A549 (cell line): Measurements from ENCODE around the gene DNAJB1. TPM values are rescaled to one million over a fixed set of nuclear protein-coding genes. Genes with fewer than 3 reads are reported as not detected.
A peak's percentile ranks its signal among the peaks of the same experiment; 100 is the strongest.

Experiments used
- ATAC-seq, 2 experiments: fragments of 200-7000 bp in 1 of 2; fragments of >200 bp in 1 of 2; cut with Nextera tagmentation in 1 of 2; cut with Tn5 transposase in 1 of 2; 3 replicates each; pipeline versions ENCODE4 v1.8.0 to v1.9.1; 2018 to 2020; ENCODE audit warnings: mild to moderate bottlenecking in 1 of 2, moderate library complexity in 1 of 2
- CTCF ChIA-PET: fragments of 300-600 bp; sonication (Branson Sonifier 250); formaldehyde crosslinking; extraction: SDS; loops from one replicate; lab custom pipeline; 2021; ENCODE audit warnings: antibody characterized with exemption, inconsistent platforms; lab: Yijun Ruan, JAX
- POLR2A ChIA-PET: fragments of 350-600 bp; formaldehyde crosslinking; extraction: SDS; loops from one replicate; lab custom pipeline; 2021; ENCODE audit warnings: antibody characterized with exemption, inconsistent platforms; lab: Yijun Ruan, JAX
- DNase-seq, 2 experiments: peaks; one replicate each; pipeline versions ENCODE4 v3.0.0 to v3.0.0-alpha.2; 2011 to 2016; ENCODE audit warnings: low read depth in 1 of 2, low spot score in 1 of 2
- FAIRE-seq: peaks from 2 replicates; lab custom pipeline; 2011; peaks lifted over from hg19 to GRCh38; lab: Jason Lieb, UNC
- H3K27ac ChIP-seq, 2 experiments: fragments of >200 bp; sonication (Bioruptor Twin); formaldehyde crosslinking; 3 replicates each; pipeline ENCODE4 v1.5.1; 2016 to 2017
- H3K4me1 ChIP-seq: fragments of >200 bp; sonication (Bioruptor Twin); formaldehyde crosslinking; 3 replicates; pipeline ENCODE4 v1.6.1; 2016
- H3K4me2 ChIP-seq: fragments of >200 bp; sonication (Bioruptor Twin); formaldehyde crosslinking; 3 replicates; pipeline ENCODE4 v1.6.1; 2016
- H3K4me3 ChIP-seq: fragments of >200 bp; sonication (Bioruptor Twin); formaldehyde crosslinking; 3 replicates; pipeline ENCODE4 v1.5.1; 2016
- H3K9me3 ChIP-seq: fragments of >200 bp; sonication (Bioruptor Twin); formaldehyde crosslinking; 3 replicates; pipeline ENCODE4 v1.6.1; 2016
- ATOH8 ChIP-seq: fragments of 250-450 bp; sonication (Bioruptor Pico); IDR thresholded peaks from 2 replicates; pipeline ENCODE4 v1.5.0; 2020; ENCODE audit warnings: low read depth, mild to moderate bottlenecking, moderate library complexity
- ESRRA ChIP-seq: fragments of 150-350 bp; IDR thresholded peaks from 2 replicates; pipeline ENCODE4 v1.6.1; 2014; ENCODE audit warnings: mild to moderate bottlenecking, low read length, borderline replicate concordance
- FOXS1 ChIP-seq: fragments of 250-450 bp; sonication (Bioruptor Pico); IDR thresholded peaks from 2 replicates; pipeline ENCODE4 v1.5.0; 2020; ENCODE audit warnings: mild to moderate bottlenecking, moderate library complexity
- HOXB13 ChIP-seq: fragments of 250-450 bp; sonication (Bioruptor Pico); IDR thresholded peaks from 2 replicates; pipeline ENCODE4 v1.5.0; 2020; ENCODE audit warnings: low read depth, mild to moderate bottlenecking, moderate library complexity
- HOXB5 ChIP-seq: fragments of 250-450 bp; sonication (Bioruptor Pico); IDR thresholded peaks from 2 replicates; pipeline ENCODE4 v1.5.0; 2020; ENCODE audit warnings: mild to moderate bottlenecking, moderate library complexity
- JUNB ChIP-seq: fragments of >200 bp; sonication (Bioruptor Twin); formaldehyde crosslinking; IDR thresholded peaks from 2 replicates; pipeline ENCODE4 v1.6.1; 2016
- MAFK ChIP-seq: fragments of 450-650 bp; IDR thresholded peaks from 2 replicates; pipeline ENCODE4 v1.6.1; 2014; ENCODE audit not compliant: partially characterized antibody
- MAX ChIP-seq: IDR thresholded peaks from 2 replicates; pipeline ENCODE4 v1.6.1; 2012
- NR3C1 ChIP-seq: fragments of >200 bp; sonication (Bioruptor Twin); formaldehyde crosslinking; IDR thresholded peaks from 3 replicates; pipeline ENCODE4 v1.6.1; 2017
- PBX3 ChIP-seq: IDR thresholded peaks from 2 replicates; pipeline ENCODE4 v1.6.1; 2012
- PHF8 ChIP-seq: fragments of 200-600 bp; sonication (generic); IDR thresholded peaks from 2 replicates; pipeline ENCODE4 v1.6.1; 2016; ENCODE audit warnings: low read depth, mild to moderate bottlenecking, antibody characterized with exemption, moderate library complexity, borderline replicate concordance
- RAD21 ChIP-seq, 2 experiments: fragments of >200 bp in 1 of 2; sonication (Bioruptor Twin) in 1 of 2; formaldehyde crosslinking in 1 of 2; IDR thresholded peaks in 1 of 2; conservative IDR thresholded peaks in 1 of 2; 2 replicates in 1 of 2; 3 replicates in 1 of 2; pipeline ENCODE4 v1.6.1; 2012 to 2018; ENCODE audit warnings: inconsistent platforms in 1 of 2
- RFX5 ChIP-seq: fragments of 450-650 bp; IDR thresholded peaks from 2 replicates; pipeline ENCODE4 v1.7.1; 2014; ENCODE audit warnings: antibody characterized with exemption, mild to moderate bottlenecking, moderate library complexity
- ZC3H11A ChIP-seq: fragments of 450-650 bp; IDR thresholded peaks from 2 replicates; pipeline ENCODE4 v1.6.1; 2014; ENCODE audit warnings: antibody characterized with exemption, mild to moderate bottlenecking
- ZFP36 ChIP-seq: fragments of 450-650 bp; IDR thresholded peaks from 2 replicates; pipeline ENCODE4 v1.6.1; 2014; ENCODE audit warnings: borderline replicate concordance; ENCODE audit not compliant: partially characterized antibody
- ZNF302 ChIP-seq: fragments of 250-450 bp; sonication (Bioruptor Pico); IDR thresholded peaks from 2 replicates; pipeline ENCODE4 v1.9.0; 2021; ENCODE audit warnings: inconsistent platforms, mild to moderate bottlenecking, moderate library complexity
- WGBS: methylation state at CpG from one replicate; pipeline ENCODE4 v1.1.6; 2017; ENCODE audit errors: missing lambda C conversion rate; 5-methylcytosine and 5-hydroxymethylcytosine counted together
- polyA plus RNA-seq, 4 experiments: library from polyadenylated mRNA; depleted of rRNA in 3 of 4; stranded (reverse); fragments of >200 nt; fragmentation: RNase III in 1 of 4; extraction: RNeasy Plus Mini Kit Qiagen cat#74134 plus additional on column Dnase treatment in 1 of 4; gene quantifications; 2 replicates in 3 of 4; 3 replicates in 1 of 4; pipeline ENCODE4 v1.2.3, GENCODE V29; 2011 to 2017
- TF ChIP-seq, protein P1 (sequence below): fragments of 250-450 bp; sonication (Bioruptor Pico); IDR thresholded peaks from 2 replicates; pipeline ENCODE4 v1.5.0; 2021; ENCODE audit warnings: mild to moderate bottlenecking, moderate library complexity, borderline replicate concordance

The DNAJB1 gene
- polyA plus RNA-seq, 2 of the 4 experiments (the other 2 are of a cell fraction): 124 to 128 TPM

DNA sequence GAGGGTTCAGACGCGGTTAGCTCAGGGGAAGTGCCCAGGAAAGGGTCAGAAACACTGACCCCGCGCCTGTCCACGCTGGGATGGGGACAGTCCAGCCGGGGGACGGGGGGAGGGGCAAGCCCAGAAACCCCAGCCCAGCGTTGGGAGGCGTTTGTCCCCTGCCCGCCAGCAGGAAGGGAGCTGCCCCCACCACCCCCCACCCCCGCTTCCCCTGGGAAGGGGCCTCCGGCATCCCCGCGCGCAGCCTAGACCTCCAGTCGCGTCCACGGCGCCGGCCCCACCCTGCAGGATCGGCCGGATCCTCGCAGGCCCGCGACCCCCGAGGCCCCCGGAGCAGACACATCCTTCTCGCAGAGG lies 22.5 kb downstream of the DNAJB1 start:
- ATAC-seq (peak in 1 of 2 experiments; percentile 4; a peak in 1 of 6 replicates), FAIRE-seq (no peak), DNase-seq (no peak)
- peak overlapping the region; percentile 93 for H3K4me2 ChIP-seq
- ChIA-PET POLR2A (interaction anchor here (1.5 to 3.9 kb wide), 2 partner anchors 11 to 22 kb away, joined by 7 to 31 read pairs; partner anchors contain the start of gene DNAJB1), CTCF (interaction anchor here (0.6 to 3.7 kb wide), 5 partner anchors 10 to 350 kb away, joined by 3 to 21 read pairs (median 6); no protein-coding TSS in a partner anchor)
- peaks cover 28% of the 10 kb centered on the region for H3K4me1 ChIP-seq
- no peaks in the 10 kb centered on the region for H3K9me3 ChIP-seq
- peak overlapping the region; percentile 68 for H3K4me3 ChIP-seq
- peak overlapping the region; percentile 89 to 99 for H3K27ac ChIP-seq
- no CpG with 5 or more reads among the region's 28 CpGs for WGBS
- peak; percentile 59; the same call in 1 of the 2 replicates for TF ChIP-seq PHF8
- 0 out of 5 replicates have a peak, but pooled peaks of 1 of the 2 experiments have one; percentile 9 for TF ChIP-seq RAD21 (conservative IDR thresholded peaks at IDR 0.05 in 1 of 2, IDR thresholded peaks at IDR 0.05 in 1 of 2)
- TF ChIP-seq JUNB: no peak

GRCh38 chr19:14494910-14495671 lies 23.1 kb downstream of the DNAJB1 start:
- Histone ChIP-seq H3K4me3 (peak overlapping the region; percentile 68), H3K27ac (peak overlapping the region; percentile 89 to 99), H3K9me3 (no peaks in the 10 kb centered on the region), H3K4me1 (peaks cover 28% of the 10 kb centered on the region), H3K4me2 (peak overlapping the region; percentile 93)
- TF ChIP-seq ZFP36 (peak; percentile 30), RFX5 (no peak)
- FAIRE-seq: no peak
- WGBS: 17% methylated on average over 8 of the region's 14 CpGs
- POLR2A ChIA-PET: interaction anchor here (0.6 to 3.9 kb wide), 3 partner anchors 12 to 23 kb away, joined by 6 to 31 read pairs (median 7); partner anchors contain the start of gene DNAJB1
- CTCF ChIA-PET: interaction anchor here (1.0 to 3.7 kb wide), 3 partner anchors 9 to 20 kb away, joined by 3 to 21 read pairs (median 6); no protein-coding TSS in a partner anchor
- no peak for ATAC-seq
- no peak for DNase-seq

- FAIRE-seq: no peak
- POLR2A ChIA-PET: interaction anchor here (3.9 kb wide), 1 partner anchor 24 kb away, joined by 31 read pairs; the partner anchor contains the start of gene DNAJB1
Observed at GRCh38 chr19:14494411-14494810, 23.8 kb downstream of the DNAJB1 start.

DNA sequence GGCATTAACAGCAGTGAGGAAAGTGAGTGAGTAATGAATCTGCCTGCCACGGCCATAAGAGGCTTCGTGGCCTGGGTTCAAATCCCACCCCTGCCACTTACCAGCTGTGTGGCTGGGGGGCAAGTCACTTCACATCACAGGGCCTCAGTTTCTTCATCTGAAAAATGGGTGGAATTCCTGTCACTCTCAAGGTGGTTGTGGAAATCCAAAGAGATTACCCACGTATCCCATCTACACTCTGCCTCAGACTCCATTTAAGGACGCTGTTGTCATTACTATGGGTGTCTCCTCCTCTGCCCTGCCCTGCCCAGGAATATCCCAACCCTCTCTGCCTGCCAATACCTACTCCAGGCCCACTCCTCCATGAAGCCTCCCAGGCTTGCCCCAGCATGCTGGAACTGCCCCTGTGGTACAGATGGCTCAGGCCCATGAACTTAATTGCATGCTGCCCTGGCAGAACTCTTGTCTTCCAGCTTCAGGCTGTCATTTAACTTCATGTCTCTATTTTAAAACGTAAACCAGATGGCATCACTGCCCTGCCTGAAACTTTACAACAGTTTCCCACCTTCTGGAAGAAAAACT lies 25.4 kb downstream of the DNAJB1 start:
- no peaks in the 10 kb centered on the region for H3K9me3 ChIP-seq
- 87% methylated on average over 5 of the region's 5 CpGs for WGBS
- no peak overlapping the region for H3K27ac ChIP-seq
- H3K4me3 ChIP-seq: no peak overlapping the region
- FAIRE-seq (no peak), DNase-seq (no peak), ATAC-seq (no peak)
- no peak overlapping the region for H3K4me2 ChIP-seq
- peaks cover 21% of the 10 kb centered on the region for H3K4me1 ChIP-seq
- ChIA-PET CTCF (interaction anchor here (3.1 to 3.7 kb wide), 2 partner anchors 12 to 13 kb away, joined by 15 to 22 read pairs; no protein-coding TSS in a partner anchor), POLR2A (no interaction called here)
- TF ChIP-seq ESRRA (no peak), ZFP36 (peak; percentile 47), ATOH8 (CRISPR knock-in tag) (no peak)
- TF ChIP-seq, protein P1, sequence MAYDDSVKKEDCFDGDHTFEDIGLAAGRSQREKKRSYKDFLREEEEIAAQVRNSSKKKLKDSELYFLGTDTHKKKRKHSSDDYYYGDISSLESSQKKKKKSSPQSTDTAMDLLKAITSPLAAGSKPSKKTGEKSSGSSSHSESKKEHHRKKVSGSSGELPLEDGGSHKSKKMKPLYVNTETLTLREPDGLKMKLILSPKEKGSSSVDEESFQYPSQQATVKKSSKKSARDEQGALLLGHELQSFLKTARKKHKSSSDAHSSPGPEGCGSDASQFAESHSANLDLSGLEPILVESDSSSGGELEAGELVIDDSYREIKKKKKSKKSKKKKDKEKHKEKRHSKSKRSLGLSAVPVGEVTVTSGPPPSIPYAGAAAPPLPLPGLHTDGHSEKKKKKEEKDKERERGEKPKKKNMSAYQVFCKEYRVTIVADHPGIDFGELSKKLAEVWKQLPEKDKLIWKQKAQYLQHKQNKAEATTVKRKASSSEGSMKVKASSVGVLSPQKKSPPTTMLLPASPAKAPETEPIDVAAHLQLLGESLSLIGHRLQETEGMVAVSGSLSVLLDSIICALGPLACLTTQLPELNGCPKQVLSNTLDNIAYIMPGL (CRISPR knock-in tag): no peak

More at GRCh38 chr19:14494411-14494810, 23.8 kb downstream of the DNAJB1 start:
- peak overlapping the region; percentile 93 for H3K4me2 ChIP-seq
- H3K4me3 ChIP-seq: peak overlapping the region; percentile 68
- CTCF ChIA-PET: interaction anchor here (3.7 kb wide), 2 partner anchors 9 to 11 kb away, joined by 15 to 21 read pairs; no protein-coding TSS in a partner anchor
- ATAC-seq (no peak), DNase-seq (no peak)
- peak overlapping the region; percentile 89 to 99 for H3K27ac ChIP-seq
- H3K9me3 ChIP-seq: no peaks in the 10 kb centered on the region
- TF ChIP-seq RAD21 (conservative IDR thresholded peaks at IDR 0.05 in 1 of 2, IDR thresholded peaks at IDR 0.05 in 1 of 2) (no peak), ZC3H11A (no peak), HOXB13 (CRISPR knock-in tag) (no peak), FOXS1 (CRISPR knock-in tag) (no peak), MAFK (no peak), HOXB5 (CRISPR knock-in tag) (no peak), PBX3 (no peak), ZNF302 (CRISPR knock-in tag) (no peak), NR3C1 (no peak), MAX (no peak)
- WGBS: 80% methylated on average over 4 of the region's 4 CpGs
- H3K4me1 ChIP-seq: peaks cover 28% of the 10 kb centered on the region
